Suprapubic skin (tissue), 4 donors: ENCODE results near the gene C17orf78. TPM values are rescaled to one million over a fixed set of nuclear protein-coding genes. Genes with fewer than 3 reads are reported as not detected.
"Not testable (repeated sequence)": the region's sequence is repeated elsewhere in the genome, so short reads cannot be mapped to it uniquely, and the experiment has no call there.

Experiments used
- DNase-seq, 2 donors: peaks; one replicate each; pipeline ENCODE4 v3.0.0-alpha.2; 2019; ENCODE audit warnings: low spot score in 2 of 2
- H3K27ac ChIP-seq: fragments of 200-600 bp; sonication (generic); one replicate; pipeline ENCODE4 v1.5.1; 2019
- H3K27me3 ChIP-seq: fragments of 200-600 bp; sonication (generic); one replicate; pipeline ENCODE4 v1.5.1; 2019
- H3K36me3 ChIP-seq: fragments of 200-600 bp; sonication (generic); one replicate; pipeline ENCODE4 v1.5.1; 2019
- H3K4me1 ChIP-seq: fragments of 200-600 bp; sonication (generic); one replicate; pipeline ENCODE4 v1.5.1; 2019
- H3K4me3 ChIP-seq: fragments of 200-600 bp; sonication (generic); one replicate; pipeline ENCODE4 v1.5.1; 2019; ENCODE audit warnings: mild to moderate bottlenecking
- H3K9me3 ChIP-seq: fragments of 200-600 bp; sonication (generic); one replicate; pipeline ENCODE4 v1.5.1; 2019
- CTCF ChIP-seq, 2 donors: fragments of 200-600 bp in 1 of 2; fragments of 450-650 bp in 1 of 2; sonication (generic) in 1 of 2; IDR thresholded peaks; one replicate each; pipeline ENCODE4 v1.5.1; 2016 to 2019; ENCODE audit warnings: antibody characterized with exemption in 2 of 2, mild to moderate bottlenecking in 1 of 2, moderate library complexity in 1 of 2
- EP300 ChIP-seq: sonication (generic); formaldehyde crosslinking; IDR thresholded peaks from one replicate; pipeline ENCODE4 v1.6.1; 2017; ENCODE audit warnings: antibody characterized with exemption
- POLR2A ChIP-seq, 2 donors: fragments of 450-650 bp; IDR thresholded peaks; one replicate each; pipeline ENCODE4 v1.6.1; 2017; ENCODE audit warnings: antibody characterized with exemption in 2 of 2, mild to moderate bottlenecking in 2 of 2, moderate library complexity in 2 of 2
- POLR2AphosphoS5 ChIP-seq, 3 donors: sonication (generic); formaldehyde crosslinking; IDR thresholded peaks; one replicate each; pipeline ENCODE4 v1.6.1; 2017; ENCODE audit warnings: antibody characterized with exemption in 3 of 3
- WGBS: methylation state at CpG from one replicate; pipeline ENCODE4 v1.1.5; 2018; 5-methylcytosine and 5-hydroxymethylcytosine counted together
- total RNA-seq, 4 donors: library from RNA; depleted of rRNA; stranded (reverse); fragments of >200 nt; gene quantifications; one replicate each; pipeline ENCODE4 v1.1.0, GENCODE V29; 2016

Gene C17orf78
- total RNA-seq, 4 donors from 2014 or later, result not detected

- TF ChIP-seq POLR2A (IDR thresholded peaks at IDR 0.05) (no peak), EP300 (no peak), POLR2AphosphoS5 (IDR thresholded peaks at IDR 0.05) (no peak), CTCF (IDR thresholded peaks at IDR 0.05) (no peak)
- Histone ChIP-seq H3K27ac (no peak overlapping the region), H3K36me3 (no peaks in the 10 kb centered on the region), H3K9me3 (no peaks in the 10 kb centered on the region), H3K4me3 (no peak overlapping the region), H3K4me1 (peaks cover 2% of the 10 kb centered on the region), H3K27me3 (no peaks in the 10 kb centered on the region)
- no peak for DNase-seq
- 56% methylated on average over 5 of the region's 5 CpGs for WGBS
Measured at GRCh38 chr17:37399265-37399803, 23.5 kb downstream of the C17orf78 start.

GRCh38 chr17:37400505-37400904, 24.7 kb downstream of the C17orf78 start:
- DNase-seq, result no peak
- Histone ChIP-seq H3K27me3 (no peaks in the 10 kb centered on the region), H3K4me1 (peaks cover 12% of the 10 kb centered on the region), H3K4me3 (no peak overlapping the region), H3K36me3 (no peaks in the 10 kb centered on the region), H3K27ac (no peak overlapping the region), H3K9me3 (no peaks in the 10 kb centered on the region)
- no peak for TF ChIP-seq EP300

- WGBS, result 38% methylated on average over 14 of the region's 14 CpGs
- H3K4me1 ChIP-seq, result peaks cover 32% of the 10 kb centered on the region
- H3K27me3 ChIP-seq, H3K27ac ChIP-seq, H3K9me3 ChIP-seq, H3K36me3 ChIP-seq, DNase-seq: not testable (repeated sequence)
- peak overlapping the region; percentile 74 for H3K4me3 ChIP-seq
Measured at GRCh38 chr17:37405522-37405921, 29.7 kb downstream of the C17orf78 start.

- Histone ChIP-seq H3K4me3 (peak overlapping the region; percentile 74), H3K9me3 (no peaks in the 10 kb centered on the region), H3K36me3 (peaks cover under 1% of the 10 kb centered on the region), H3K27ac (peak overlapping the region; percentile 95), H3K4me1 (peaks cover 32% of the 10 kb centered on the region), H3K27me3 (no peaks in the 10 kb centered on the region)
- 0% methylated on average over 9 of the region's 21 CpGs for WGBS
- no peak for DNase-seq
- no peak for TF ChIP-seq EP300
- TF ChIP-seq POLR2AphosphoS5 (IDR thresholded peaks at IDR 0.05), result no peak
- TF ChIP-seq POLR2A (IDR thresholded peaks at IDR 0.05), result no peak
- no peak for TF ChIP-seq CTCF (IDR thresholded peaks at IDR 0.05)
Measured at GRCh38 chr17:37405955-37406634, 30.3 kb downstream of the C17orf78 start.

GRCh38 chr17:37406635-37407461, 31.1 kb downstream of the C17orf78 start, which contains the start of the genes ACACA and TADA2A:
Gene ACACA, minus strand, starts transcription at chr17:37406836. Its CDS starts 537 bp downstream, at chr17:37406299.
Gene TADA2A, plus strand, starts transcription at chr17:37406886. Its CDS starts 4,480 bp downstream, at chr17:37411366.
- H3K27me3 ChIP-seq, result no peaks in the 10 kb centered on the region
- peak within 1 kb of the TSS; percentile 95 for H3K27ac ChIP-seq
- peak; percentile 86 to 89 for DNase-seq
- no peaks in the 10 kb centered on the region for H3K9me3 ChIP-seq
- peaks cover 8% of the 10 kb centered on the region for H3K36me3 ChIP-seq
- H3K4me1 ChIP-seq, result peaks cover 32% of the 10 kb centered on the region
- under 1% methylated on average over 19 of the region's 98 CpGs for WGBS
- no peak for TF ChIP-seq EP300
- TF ChIP-seq POLR2A (IDR thresholded peaks at IDR 0.05), result peak in 1 of 2 donors; percentile 58
- no peak for TF ChIP-seq CTCF (IDR thresholded peaks at IDR 0.05)
- peak in 2 of 3 donors; percentile 21 to 70 for TF ChIP-seq POLR2AphosphoS5 (IDR thresholded peaks at IDR 0.05)
- H3K4me3 ChIP-seq, result peak within 1 kb of the TSS; percentile 74

GRCh38 chr17:37408145-37408479, 32.3 kb downstream of the C17orf78 start:
- Histone ChIP-seq H3K4me1 (peaks cover 32% of the 10 kb centered on the region), H3K36me3 (peaks cover 19% of the 10 kb centered on the region)
- not testable (repeated sequence) for H3K27ac ChIP-seq, H3K27me3 ChIP-seq, H3K4me3 ChIP-seq, H3K9me3 ChIP-seq, DNase-seq
- whole genome bisulfite sequencing, result 88% methylated on average over 13 of the region's 13 CpGs
